SK-N-SH treated with all-trans-retinoic acid at 6 μM for 48 hours (cell line): ENCODE measurements around the gene ZMYM5.

Source experiments
- ATAC-seq: fragments of 200-7000 bp; cut with Tn5 transposase; 3 replicates; pipeline ENCODE4 v1.9.1; 2020; ENCODE audit warnings: mild to moderate bottlenecking, moderate library complexity
- ARNTL ChIP-seq: fragments of 450-650 bp; formaldehyde crosslinking; IDR thresholded peaks from 2 replicates; pipeline ENCODE4 v1.5.0; 2020; ENCODE audit warnings: low read depth, mild to moderate bottlenecking, moderate library complexity, borderline replicate concordance
- CREB5 ChIP-seq: fragments of 250-450 bp; sonication (Bioruptor Pico); IDR thresholded peaks from 2 replicates; pipeline ENCODE4 v1.5.1; 2020; ENCODE audit warnings: low read depth, mild to moderate bottlenecking, moderate library complexity
- CSDC2 ChIP-seq: fragments of 250-450 bp; sonication (Bioruptor Pico); IDR thresholded peaks from 2 replicates; pipeline ENCODE4 v1.5.0; 2020; ENCODE audit warnings: mild to moderate bottlenecking, moderate library complexity
- ESRRG ChIP-seq: fragments of 250-450 bp; sonication (Bioruptor Pico); IDR thresholded peaks from 2 replicates; pipeline ENCODE4 v1.6.1; 2021; ENCODE audit warnings: mild to moderate bottlenecking
- GLIS3 ChIP-seq: fragments of 250-450 bp; sonication (Bioruptor Pico); IDR thresholded peaks from 2 replicates; pipeline ENCODE4 v1.5.0; 2020; ENCODE audit warnings: mild to moderate bottlenecking, moderate library complexity
- ISL1 ChIP-seq: fragments of 250-450 bp; sonication (Bioruptor Pico); IDR thresholded peaks from 2 replicates; pipeline ENCODE4 v2.1.2; 2022; ENCODE audit warnings: mild to moderate bottlenecking, moderate library complexity
- OSR1 ChIP-seq: fragments of 250-450 bp; sonication (Bioruptor Pico); IDR thresholded peaks from 2 replicates; pipeline ENCODE4 v1.8.0; 2022; ENCODE audit warnings: moderate library complexity, mild to moderate bottlenecking, inconsistent platforms
- PPARA ChIP-seq: fragments of 250-450 bp; sonication (Bioruptor Pico); IDR thresholded peaks from 2 replicates; pipeline ENCODE4 v1.5.0; 2020; ENCODE audit warnings: mild to moderate bottlenecking, borderline replicate concordance
- RARB ChIP-seq: fragments of 250-450 bp; sonication (Bioruptor Pico); IDR thresholded peaks from 2 replicates; pipeline ENCODE4 v1.8.0; 2021; ENCODE audit warnings: mild to moderate bottlenecking, moderate library complexity
- SNAI2 ChIP-seq: fragments of 250-450 bp; sonication (Bioruptor Pico); IDR thresholded peaks from 2 replicates; pipeline ENCODE4 v1.5.0; 2020; ENCODE audit warnings: mild to moderate bottlenecking, moderate library complexity
- TCF4 ChIP-seq: fragments of 250-450 bp; sonication (Bioruptor Pico); IDR thresholded peaks from 2 replicates; pipeline ENCODE4 v1.8.0; 2021; ENCODE audit warnings: mild to moderate bottlenecking, moderate library complexity, borderline replicate concordance
- TOX ChIP-seq: fragments of 250-450 bp; sonication (Bioruptor Pico); IDR thresholded peaks from 2 replicates; pipeline ENCODE4 v1.8.0; 2021; ENCODE audit warnings: mild to moderate bottlenecking, moderate library complexity, borderline replicate concordance
- ZC3H10 ChIP-seq: fragments of 250-450 bp; sonication (Bioruptor Pico); IDR thresholded peaks from 2 replicates; pipeline ENCODE4 v1.5.1; 2021; ENCODE audit warnings: mild to moderate bottlenecking, moderate library complexity
- ZFP3 ChIP-seq: fragments of 250-450 bp; sonication (Bioruptor Pico); IDR thresholded peaks from 2 replicates; pipeline ENCODE4 v1.5.0; 2020; ENCODE audit warnings: mild to moderate bottlenecking, moderate library complexity
- ZFP30 ChIP-seq: fragments of 450-650 bp; formaldehyde crosslinking; IDR thresholded peaks from 2 replicates; pipeline ENCODE4 v1.5.0; 2022; ENCODE audit warnings: mild to moderate bottlenecking, moderate library complexity
- ZNF565 ChIP-seq: fragments of 450-650 bp; formaldehyde crosslinking; conservative IDR thresholded peaks from 2 replicates; pipeline ENCODE4 v1.5.0; 2020; ENCODE audit warnings: low read depth, mild to moderate bottlenecking, moderate library complexity
- ZNF70 ChIP-seq: fragments of 450-650 bp; formaldehyde crosslinking; IDR thresholded peaks from 2 replicates; pipeline ENCODE4 v1.5.0; 2020; ENCODE audit warnings: mild to moderate bottlenecking, moderate library complexity
- ZNF8 ChIP-seq: fragments of 450-650 bp; formaldehyde crosslinking; IDR thresholded peaks from 2 replicates; pipeline ENCODE4 v1.5.0; 2020; ENCODE audit warnings: mild to moderate bottlenecking, moderate library complexity
- TF ChIP-seq, protein P1 (sequence below): fragments of 250-450 bp; sonication (Bioruptor Pico); IDR thresholded peaks from 2 replicates; pipeline ENCODE4 v1.5.0; 2020; ENCODE audit warnings: mild to moderate bottlenecking, moderate library complexity
- TF ChIP-seq, protein P2 (sequence below): fragments of 250-450 bp; sonication (Bioruptor Pico); IDR thresholded peaks from 2 replicates; pipeline ENCODE4 v1.5.1; 2021; ENCODE audit warnings: mild to moderate bottlenecking, moderate library complexity
- TF ChIP-seq, protein P3 (sequence below): fragments of 250-450 bp; sonication (Bioruptor Pico); IDR thresholded peaks from 2 replicates; pipeline ENCODE4 v1.8.0; 2020; ENCODE audit warnings: mild to moderate bottlenecking, moderate library complexity, borderline replicate concordance

ZMYM5 gene

DNA sequence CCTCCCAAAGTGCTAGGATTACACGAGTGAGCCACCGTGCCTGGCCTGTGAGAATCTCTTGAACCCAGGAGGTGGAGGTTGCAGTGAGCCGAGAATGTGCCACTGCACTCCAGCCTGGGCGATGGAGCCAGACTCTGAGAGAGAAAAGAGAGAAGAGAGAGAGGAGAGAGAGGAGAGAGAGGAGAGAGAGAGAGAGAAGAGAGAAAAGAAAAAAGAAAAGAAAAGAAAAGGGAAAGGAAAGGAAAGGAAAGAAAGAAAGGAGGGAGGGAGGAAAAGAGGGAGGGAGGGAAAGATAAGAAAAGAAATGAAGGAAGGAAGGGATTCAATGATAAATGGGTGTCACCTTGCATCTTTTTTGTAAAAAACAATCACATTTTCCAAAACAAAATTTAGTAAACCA lies 57.7 kb downstream of the ZMYM5 start:
- ATAC-seq, result no peak

GRCh38 chr13:19795956-19796355 lies 67.5 kb downstream of the ZMYM5 start:
- no peak for ATAC-seq

More for the DNA sequence above, 57.7 kb downstream of the ZMYM5 start:
- TF ChIP-seq ZFP3 (CRISPR knock-in tag) (no peak), ARNTL (CRISPR knock-in tag) (no peak), ZNF565 (CRISPR knock-in tag) (no peak), ZC3H10 (CRISPR knock-in tag) (no peak), ZNF70 (CRISPR knock-in tag) (no peak), CSDC2 (CRISPR knock-in tag) (no peak), CREB5 (CRISPR knock-in tag) (no peak), RARB (CRISPR knock-in tag) (no peak), SNAI2 (CRISPR knock-in tag) (no peak), PPARA (no peak), ZFP30 (no peak), OSR1 (CRISPR knock-in tag) (no peak), ESRRG (CRISPR knock-in tag) (no peak), GLIS3 (CRISPR knock-in tag) (no peak), ZNF8 (CRISPR knock-in tag) (no peak), ISL1 (CRISPR knock-in tag) (no peak)
- TF ChIP-seq, protein P1, sequence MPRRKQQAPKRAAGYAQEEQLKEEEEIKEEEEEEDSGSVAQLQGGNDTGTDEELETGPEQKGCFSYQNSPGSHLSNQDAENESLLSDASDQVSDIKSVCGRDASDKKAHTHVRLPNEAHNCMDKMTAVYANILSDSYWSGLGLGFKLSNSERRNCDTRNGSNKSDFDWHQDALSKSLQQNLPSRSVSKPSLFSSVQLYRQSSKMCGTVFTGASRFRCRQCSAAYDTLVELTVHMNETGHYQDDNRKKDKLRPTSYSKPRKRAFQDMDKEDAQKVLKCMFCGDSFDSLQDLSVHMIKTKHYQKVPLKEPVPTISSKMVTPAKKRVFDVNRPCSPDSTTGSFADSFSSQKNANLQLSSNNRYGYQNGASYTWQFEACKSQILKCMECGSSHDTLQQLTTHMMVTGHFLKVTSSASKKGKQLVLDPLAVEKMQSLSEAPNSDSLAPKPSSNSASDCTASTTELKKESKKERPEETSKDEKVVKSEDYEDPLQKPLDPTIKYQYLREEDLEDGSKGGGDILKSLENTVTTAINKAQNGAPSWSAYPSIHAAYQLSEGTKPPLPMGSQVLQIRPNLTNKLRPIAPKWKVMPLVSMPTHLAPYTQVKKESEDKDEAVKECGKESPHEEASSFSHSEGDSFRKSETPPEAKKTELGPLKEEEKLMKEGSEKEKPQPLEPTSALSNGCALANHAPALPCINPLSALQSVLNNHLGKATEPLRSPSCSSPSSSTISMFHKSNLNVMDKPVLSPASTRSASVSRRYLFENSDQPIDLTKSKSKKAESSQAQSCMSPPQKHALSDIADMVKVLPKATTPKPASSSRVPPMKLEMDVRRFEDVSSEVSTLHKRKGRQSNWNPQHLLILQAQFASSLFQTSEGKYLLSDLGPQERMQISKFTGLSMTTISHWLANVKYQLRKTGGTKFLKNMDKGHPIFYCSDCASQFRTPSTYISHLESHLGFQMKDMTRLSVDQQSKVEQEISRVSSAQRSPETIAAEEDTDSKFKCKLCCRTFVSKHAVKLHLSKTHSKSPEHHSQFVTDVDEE (CRISPR knock-in tag), result no peak
- TF ChIP-seq, protein P2, sequence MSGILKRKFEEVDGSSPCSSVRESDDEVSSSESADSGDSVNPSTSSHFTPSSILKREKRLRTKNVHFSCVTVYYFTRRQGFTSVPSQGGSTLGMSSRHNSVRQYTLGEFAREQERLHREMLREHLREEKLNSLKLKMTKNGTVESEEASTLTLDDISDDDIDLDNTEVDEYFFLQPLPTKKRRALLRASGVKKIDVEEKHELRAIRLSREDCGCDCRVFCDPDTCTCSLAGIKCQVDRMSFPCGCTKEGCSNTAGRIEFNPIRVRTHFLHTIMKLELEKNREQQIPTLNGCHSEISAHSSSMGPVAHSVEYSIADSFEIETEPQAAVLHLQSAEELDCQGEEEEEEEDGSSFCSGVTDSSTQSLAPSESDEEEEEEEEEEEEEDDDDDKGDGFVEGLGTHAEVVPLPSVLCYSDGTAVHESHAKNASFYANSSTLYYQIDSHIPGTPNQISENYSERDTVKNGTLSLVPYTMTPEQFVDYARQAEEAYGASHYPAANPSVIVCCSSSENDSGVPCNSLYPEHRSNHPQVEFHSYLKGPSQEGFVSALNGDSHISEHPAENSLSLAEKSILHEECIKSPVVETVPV (CRISPR knock-in tag), result no peak

More at GRCh38 chr13:19795956-19796355, 67.5 kb downstream of the ZMYM5 start:
- TF ChIP-seq RARB (CRISPR knock-in tag) (no peak), ISL1 (CRISPR knock-in tag) (no peak), GLIS3 (CRISPR knock-in tag) (no peak), OSR1 (CRISPR knock-in tag) (no peak), ZFP30 (no peak), TCF4 (CRISPR knock-in tag) (no peak), ZC3H10 (CRISPR knock-in tag) (no peak), TOX (CRISPR knock-in tag) (no peak), ZNF70 (CRISPR knock-in tag) (no peak), SNAI2 (CRISPR knock-in tag) (no peak), PPARA (no peak)
- TF ChIP-seq, protein P3, sequence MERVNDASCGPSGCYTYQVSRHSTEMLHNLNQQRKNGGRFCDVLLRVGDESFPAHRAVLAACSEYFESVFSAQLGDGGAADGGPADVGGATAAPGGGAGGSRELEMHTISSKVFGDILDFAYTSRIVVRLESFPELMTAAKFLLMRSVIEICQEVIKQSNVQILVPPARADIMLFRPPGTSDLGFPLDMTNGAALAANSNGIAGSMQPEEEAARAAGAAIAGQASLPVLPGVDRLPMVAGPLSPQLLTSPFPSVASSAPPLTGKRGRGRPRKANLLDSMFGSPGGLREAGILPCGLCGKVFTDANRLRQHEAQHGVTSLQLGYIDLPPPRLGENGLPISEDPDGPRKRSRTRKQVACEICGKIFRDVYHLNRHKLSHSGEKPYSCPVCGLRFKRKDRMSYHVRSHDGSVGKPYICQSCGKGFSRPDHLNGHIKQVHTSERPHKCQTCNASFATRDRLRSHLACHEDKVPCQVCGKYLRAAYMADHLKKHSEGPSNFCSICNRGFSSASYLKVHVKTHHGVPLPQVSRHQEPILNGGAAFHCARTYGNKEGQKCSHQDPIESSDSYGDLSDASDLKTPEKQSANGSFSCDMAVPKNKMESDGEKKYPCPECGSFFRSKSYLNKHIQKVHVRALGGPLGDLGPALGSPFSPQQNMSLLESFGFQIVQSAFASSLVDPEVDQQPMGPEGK (CRISPR knock-in tag), result no peak
- TF ChIP-seq, protein P2 (CRISPR knock-in tag), result no peak
- TF ChIP-seq, protein P1 (CRISPR knock-in tag), result no peak
